Measurements from ENCODE around the gene LUZP2.

GRCh38 chr11:24651873-24652272 is 155.0 kb downstream of the LUZP2 start:
- TF ChIP-seq CTCF (IDR thresholded peaks at IDR 0.05; ENCODE audit: low read length) (no peak), EZH2 (IDR thresholded peaks at IDR 0.05; ENCODE audit: borderline replicate concordance, low read length) (no peak)
